GM12892 (cell line): Measurements from ENCODE around the gene ZNF836.

Source experiments
- POLR2A ChIP-seq: IDR thresholded peaks from 2 replicates; pipeline ENCODE4 v1.6.1; 2011; ENCODE audit warnings: low read depth, low read length, control low read depth
- POLR2AphosphoS5 ChIP-seq: IDR thresholded peaks from 2 replicates; pipeline ENCODE4 v1.6.1; 2011; ENCODE audit warnings: low read depth, low read length, control low read depth

GRCh38 chr19:52196256-52196967 is 25.0 kb upstream of the ZNF836 start:
- TF ChIP-seq POLR2AphosphoS5 (no peak), POLR2A (no peak; the same call in 1 of the 2 replicates)
